Thyroid gland (tissue), 4 donors: ENCODE measurements around the gene SDHB.

ENCODE experiments used
- POLR2A ChIP-seq, 2 donors: fragments of 450-650 bp; IDR thresholded peaks; one replicate each; pipeline ENCODE4 v1.6.1; 2017; ENCODE audit warnings: antibody characterized with exemption in 2 of 2, mild to moderate bottlenecking in 2 of 2, moderate library complexity in 1 of 2
- TF ChIP-seq, protein P1 (sequence below), 6 experiments: fragments of 200-600 bp in 3 of 6; fragments of 450-650 bp in 3 of 6; sonication (generic) in 3 of 6; IDR thresholded peaks; one replicate each; pipeline ENCODE4 v1.5.1; 2016 to 2019; ENCODE audit warnings: antibody characterized with exemption in 6 of 6, mild to moderate bottlenecking in 2 of 6, inconsistent platforms in 1 of 6, moderate library complexity in 1 of 6

GRCh38 chr1:17017435-17017834 lies 36.4 kb downstream of the SDHB start:
- TF ChIP-seq, protein P1, sequence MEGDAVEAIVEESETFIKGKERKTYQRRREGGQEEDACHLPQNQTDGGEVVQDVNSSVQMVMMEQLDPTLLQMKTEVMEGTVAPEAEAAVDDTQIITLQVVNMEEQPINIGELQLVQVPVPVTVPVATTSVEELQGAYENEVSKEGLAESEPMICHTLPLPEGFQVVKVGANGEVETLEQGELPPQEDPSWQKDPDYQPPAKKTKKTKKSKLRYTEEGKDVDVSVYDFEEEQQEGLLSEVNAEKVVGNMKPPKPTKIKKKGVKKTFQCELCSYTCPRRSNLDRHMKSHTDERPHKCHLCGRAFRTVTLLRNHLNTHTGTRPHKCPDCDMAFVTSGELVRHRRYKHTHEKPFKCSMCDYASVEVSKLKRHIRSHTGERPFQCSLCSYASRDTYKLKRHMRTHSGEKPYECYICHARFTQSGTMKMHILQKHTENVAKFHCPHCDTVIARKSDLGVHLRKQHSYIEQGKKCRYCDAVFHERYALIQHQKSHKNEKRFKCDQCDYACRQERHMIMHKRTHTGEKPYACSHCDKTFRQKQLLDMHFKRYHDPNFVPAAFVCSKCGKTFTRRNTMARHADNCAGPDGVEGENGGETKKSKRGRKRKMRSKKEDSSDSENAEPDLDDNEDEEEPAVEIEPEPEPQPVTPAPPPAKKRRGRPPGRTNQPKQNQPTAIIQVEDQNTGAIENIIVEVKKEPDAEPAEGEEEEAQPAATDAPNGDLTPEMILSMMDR (IDR thresholded peaks at IDR 0.05): no peak
- no peak for TF ChIP-seq POLR2A (IDR thresholded peaks at IDR 0.05)
